Upper lobe of left lung (tissue), 6 donors: ENCODE measurements around the gene DNAH9. TPM values are rescaled to one million over a fixed set of nuclear protein-coding genes. Genes with fewer than 3 reads are reported as not detected.

Experiments
- ATAC-seq, 2 donors: fragments of 200-7000 bp; cut with Tn5 transposase; one replicate each; pipeline ENCODE4 v1.9.1; 2022; ENCODE audit warnings: mild to moderate bottlenecking in 2 of 2, moderate library complexity in 2 of 2; ENCODE audit not compliant: low FRiP score in 2 of 2
- DNase-seq, 2 donors: peaks; one replicate each; pipeline ENCODE4 v3.0.0-alpha.2; 2019 to 2020
- H3K27ac ChIP-seq, 4 donors: fragments of 200-600 bp; sonication (generic); one replicate each; pipeline ENCODE4 v1.5.1; 2016 to 2019
- H3K27me3 ChIP-seq, 4 donors: fragments of 200-600 bp; sonication (generic); one replicate each; pipeline ENCODE4 v1.5.1; 2017 to 2019
- H3K36me3 ChIP-seq, 4 donors: fragments of 200-600 bp; sonication (generic); one replicate each; pipeline ENCODE4 v1.5.1; 2016 to 2019
- H3K4me1 ChIP-seq, 4 donors: fragments of 200-600 bp; sonication (generic); one replicate each; pipeline ENCODE4 v1.5.1; 2018 to 2019
- H3K4me3 ChIP-seq, 4 donors: fragments of 200-600 bp; sonication (generic); one replicate each; pipeline ENCODE4 v1.5.1; 2017 to 2019; ENCODE audit warnings: mild to moderate bottlenecking in 2 of 4, moderate library complexity in 1 of 4
- H3K9me3 ChIP-seq, 4 donors: fragments of 200-600 bp; sonication (generic); one replicate each; pipeline ENCODE4 v1.5.1; 2018 to 2019
- CTCF ChIP-seq, 6 experiments: fragments of 450-650 bp in 4 of 6; fragments of 200-600 bp in 2 of 6; sonication (generic) in 2 of 6; IDR thresholded peaks; one replicate each; pipeline ENCODE4 v1.5.1; 2016 to 2019; ENCODE audit warnings: antibody characterized with exemption in 6 of 6
- EP300 ChIP-seq, 4 donors: sonication (generic); formaldehyde crosslinking; IDR thresholded peaks; one replicate each; pipeline ENCODE4 v1.5.1; 2017; ENCODE audit warnings: antibody characterized with exemption in 4 of 4, control low read depth in 2 of 4
- POLR2A ChIP-seq, 4 donors: fragments of 450-650 bp; IDR thresholded peaks; one replicate each; pipeline ENCODE4 v1.5.1; 2016 to 2017; ENCODE audit warnings: antibody characterized with exemption in 4 of 4, mild to moderate bottlenecking in 2 of 4
- POLR2AphosphoS5 ChIP-seq, 2 donors: sonication (generic); formaldehyde crosslinking; IDR thresholded peaks; one replicate each; pipeline ENCODE4 v1.5.1; 2017; ENCODE audit warnings: antibody characterized with exemption in 2 of 2
- WGBS, 2 donors: methylation state at CpG; one replicate each; pipeline ENCODE4 v1.1.5; 2017 to 2018; 5-methylcytosine and 5-hydroxymethylcytosine counted together
- total RNA-seq, 6 donors: library from RNA; depleted of rRNA in 4 of 6; stranded (reverse); fragments of >200 nt in 4 of 6; gene quantifications; one replicate each; pipeline versions ENCODE4 v1.1.0 to v1.2.1, GENCODE V29; 2016 to 2021
- donor health status: DM: no; HTN: no; CAD: no; lungs with moderate emphysema.
- donor health status: DM: no; HTN: yes; CAD: no; lungs with severe emphysema.

DNAH9 gene
- total RNA-seq, 6 donors from 2014 or later = 0.92 to 42.6 (median 14.8) TPM

- TF ChIP-seq POLR2A (IDR thresholded peaks at IDR 0.05) (no peak), CTCF (IDR thresholded peaks at IDR 0.05) (no peak), POLR2AphosphoS5 (IDR thresholded peaks at IDR 0.05) (no peak), EP300 (IDR thresholded peaks at IDR 0.05) (no peak)
- Histone ChIP-seq H3K4me3 (no peak overlapping the region), H3K27me3 (no peaks in the 10 kb centered on the region), H3K36me3 (no peaks in the 10 kb centered on the region), H3K27ac (no peak overlapping the region), H3K9me3 (no peaks in the 10 kb centered on the region), H3K4me1 (no peaks in the 10 kb centered on the region)
- ATAC-seq (no peak), DNase-seq (no peak)
- WGBS, 2 donors = 67 to 77% methylated on average over 2 of the region's 2 CpGs
These were observed 286.8 kb downstream of the DNAH9 start for GRCh38 chr17:11885051-11885450.

GRCh38 chr17:11889266-11889665 lies 291.0 kb downstream of the DNAH9 start:
- Histone ChIP-seq H3K9me3 (no peaks in the 10 kb centered on the region), H3K27me3 (no peaks in the 10 kb centered on the region), H3K36me3 (no peaks in the 10 kb centered on the region), H3K4me1 (no peaks in the 10 kb centered on the region), H3K4me3 (no peak overlapping the region), H3K27ac (no peak overlapping the region)
- no peak for DNase-seq
- no peak for ATAC-seq
- WGBS, 2 donors = 76 to 85% methylated on average over 5 of the region's 5 CpGs
- TF ChIP-seq CTCF (IDR thresholded peaks at IDR 0.05) (no peak), EP300 (IDR thresholded peaks at IDR 0.05) (no peak), POLR2AphosphoS5 (IDR thresholded peaks at IDR 0.05) (no peak), POLR2A (IDR thresholded peaks at IDR 0.05) (no peak)

- Histone ChIP-seq H3K27ac (no peak overlapping the region), H3K9me3 (no peaks in the 10 kb centered on the region), H3K4me1 (no peaks in the 10 kb centered on the region), H3K4me3 (no peak overlapping the region), H3K27me3 (no peaks in the 10 kb centered on the region), H3K36me3 (no peaks in the 10 kb centered on the region)
- no peak for TF ChIP-seq EP300 (IDR thresholded peaks at IDR 0.05)
- TF ChIP-seq POLR2A (IDR thresholded peaks at IDR 0.05) = no peak
- TF ChIP-seq CTCF (IDR thresholded peaks at IDR 0.05) = no peak
- TF ChIP-seq POLR2AphosphoS5 (IDR thresholded peaks at IDR 0.05) = no peak
- ATAC-seq = no peak
- 85 to 89% methylated on average over 4 of the region's 4 CpGs for WGBS, 2 donors
- no peak for DNase-seq
These were observed 295.6 kb downstream of the DNAH9 start for GRCh38 chr17:11893862-11894261.

GRCh38 chr17:11896199-11896598 lies 297.9 kb downstream of the DNAH9 start:
- Histone ChIP-seq H3K36me3 (no peaks in the 10 kb centered on the region), H3K27ac (no peak overlapping the region), H3K4me3 (no peak overlapping the region), H3K27me3 (no peaks in the 10 kb centered on the region), H3K9me3 (no peaks in the 10 kb centered on the region), H3K4me1 (no peaks in the 10 kb centered on the region)
- TF ChIP-seq POLR2AphosphoS5 (IDR thresholded peaks at IDR 0.05) (no peak), CTCF (IDR thresholded peaks at IDR 0.05) (no peak), EP300 (IDR thresholded peaks at IDR 0.05) (no peak), POLR2A (IDR thresholded peaks at IDR 0.05) (no peak)
- no peak for ATAC-seq
- DNase-seq = no peak
- WGBS, 2 donors = 84 to 94% methylated on average over 1 of the region's 1 CpG

- Histone ChIP-seq H3K36me3 (no peaks in the 10 kb centered on the region), H3K27ac (no peak overlapping the region), H3K4me3 (no peak overlapping the region), H3K4me1 (no peaks in the 10 kb centered on the region), H3K27me3 (no peaks in the 10 kb centered on the region), H3K9me3 (no peaks in the 10 kb centered on the region)
- ATAC-seq (no peak), DNase-seq (no peak)
- WGBS, 2 donors = 68 to 71% methylated on average over 7 of the region's 7 CpGs
- TF ChIP-seq POLR2AphosphoS5 (IDR thresholded peaks at IDR 0.05) (no peak), EP300 (IDR thresholded peaks at IDR 0.05) (no peak), CTCF (IDR thresholded peaks at IDR 0.05) (no peak), POLR2A (IDR thresholded peaks at IDR 0.05) (no peak)
These were observed 300.4 kb downstream of the DNAH9 start for GRCh38 chr17:11898526-11899235.
